ENCODE data around the gene ENDOG. TPM values are rescaled to one million over a fixed set of nuclear protein-coding genes. Genes with fewer than 3 reads are reported as not detected.

The ENDOG gene
- total RNA-seq, 1 experiment from 2014 or later: 25.8 TPM

- TF ChIP-seq ZNF263 (CRISPR knock-in tag; IDR thresholded peaks at IDR 0.05; ENCODE audit: low read depth) (no peak), ZNF317 (CRISPR knock-in tag; IDR thresholded peaks at IDR 0.05; ENCODE audit: borderline replicate concordance, low read depth) (no peak), IRF2 (CRISPR knock-in tag; IDR thresholded peaks at IDR 0.05; ENCODE audit: borderline replicate concordance, low read depth) (no peak), GTF2I (CRISPR knock-in tag; conservative IDR thresholded peaks at IDR 0.05) (no peak), JUN (CRISPR knock-in tag; IDR thresholded peaks at IDR 0.05) (no peak), NR2C2 (CRISPR knock-in tag; IDR thresholded peaks at IDR 0.05) (no peak), ZSCAN18 (CRISPR knock-in tag; IDR thresholded peaks at IDR 0.05) (no peak), CTCF (IDR thresholded peaks at IDR 0.05) (no peak), TEAD1 (CRISPR knock-in tag; IDR thresholded peaks at IDR 0.05) (no peak), MYBL2 (CRISPR knock-in tag; IDR thresholded peaks at IDR 0.05) (no peak), ERG (CRISPR knock-in tag; IDR thresholded peaks at IDR 0.05) (no peak), PRRX2 (CRISPR knock-in tag; IDR thresholded peaks at IDR 0.05) (no peak), CDX4 (CRISPR knock-in tag; IDR thresholded peaks at IDR 0.05; ENCODE audit: borderline replicate concordance) (no peak), E2F1 (CRISPR knock-in tag; IDR thresholded peaks at IDR 0.05) (no peak), ATF6 (CRISPR knock-in tag; IDR thresholded peaks at IDR 0.05) (no peak), USF2 (CRISPR knock-in tag; IDR thresholded peaks at IDR 0.05) (no peak), NR3C1 (CRISPR knock-in tag; conservative IDR thresholded peaks at IDR 0.05; ENCODE audit: low read depth) (no peak), AFF4 (CRISPR knock-in tag; IDR thresholded peaks at IDR 0.05; ENCODE audit: borderline replicate concordance) (no peak), TCF7 (CRISPR knock-in tag; IDR thresholded peaks at IDR 0.05; ENCODE audit: low read depth) (no peak)
These were observed 32.9 kb upstream of the ENDOG start for GRCh38 chr9:128785427-128785826.

More at GRCh38 chr9:128785427-128785826, 32.9 kb upstream of the ENDOG start:
- Mint-ChIP-seq H3K27me3 (ENCODE audit: low read depth) (peaks cover 8% of the 10 kb centered on the region), H3K4me1 (peaks cover 7% of the 10 kb centered on the region; the same call in 1 of the 2 replicates), H3K9me3 (peaks cover 11% of the 10 kb centered on the region), H3K4me3 (no peak overlapping the region), H3K27ac (no peak overlapping the region), H3K36me3 (peaks cover 2% of the 10 kb centered on the region)
- ChIA-PET CTCF (interaction anchor here (0.7 to 1.1 kb wide), 4 partner anchors 14 to 530 kb away, joined by 3 to 5 read pairs (median 4); partner anchors contain the start of gene ENDOG), POLR2A (interaction anchor here (0.6 to 0.7 kb wide), 2 partner anchors 12 to 127 kb away, joined by 3 read pairs; no protein-coding TSS in a partner anchor)
- ATAC-seq: no peak
- DNase-seq (ENCODE audit: low spot score): no peak

Measured in WTC11 (cell line).